ENCODE data around the gene VANGL1.

VANGL1 gene

DNA sequence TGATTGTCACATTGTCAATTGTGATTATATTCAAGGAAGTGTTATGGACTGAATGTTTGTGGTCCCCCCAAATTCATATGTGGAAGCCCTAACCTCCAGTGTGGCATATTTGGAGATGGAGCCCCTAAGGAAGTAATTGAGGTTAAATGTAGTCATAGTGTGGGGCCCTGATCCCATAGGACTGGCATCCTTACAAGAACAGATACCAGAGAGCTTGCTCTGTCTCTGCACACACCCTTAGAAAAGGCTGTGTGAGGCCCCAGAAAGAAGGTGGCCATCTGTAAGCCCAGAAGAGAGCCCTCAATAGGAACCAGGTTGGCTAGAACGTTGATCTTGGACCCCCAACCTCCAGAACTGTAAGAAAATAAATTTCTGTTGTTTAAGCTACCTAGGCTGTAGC, 28.1 kb downstream of the VANGL1 start:
- no peak overlapping the region for H3K4me3 Mint-ChIP-seq
- no peaks in the 10 kb centered on the region for H3K36me3 Mint-ChIP-seq
- H3K27ac Mint-ChIP-seq: no peak overlapping the region
- H3K27me3 Mint-ChIP-seq: no peaks in the 10 kb centered on the region
- H3K9me3 Mint-ChIP-seq (ENCODE audit: low read depth): no peaks in the 10 kb centered on the region
- H3K4me1 Mint-ChIP-seq (ENCODE audit: low read depth): no peaks in the 10 kb centered on the region

DNA sequence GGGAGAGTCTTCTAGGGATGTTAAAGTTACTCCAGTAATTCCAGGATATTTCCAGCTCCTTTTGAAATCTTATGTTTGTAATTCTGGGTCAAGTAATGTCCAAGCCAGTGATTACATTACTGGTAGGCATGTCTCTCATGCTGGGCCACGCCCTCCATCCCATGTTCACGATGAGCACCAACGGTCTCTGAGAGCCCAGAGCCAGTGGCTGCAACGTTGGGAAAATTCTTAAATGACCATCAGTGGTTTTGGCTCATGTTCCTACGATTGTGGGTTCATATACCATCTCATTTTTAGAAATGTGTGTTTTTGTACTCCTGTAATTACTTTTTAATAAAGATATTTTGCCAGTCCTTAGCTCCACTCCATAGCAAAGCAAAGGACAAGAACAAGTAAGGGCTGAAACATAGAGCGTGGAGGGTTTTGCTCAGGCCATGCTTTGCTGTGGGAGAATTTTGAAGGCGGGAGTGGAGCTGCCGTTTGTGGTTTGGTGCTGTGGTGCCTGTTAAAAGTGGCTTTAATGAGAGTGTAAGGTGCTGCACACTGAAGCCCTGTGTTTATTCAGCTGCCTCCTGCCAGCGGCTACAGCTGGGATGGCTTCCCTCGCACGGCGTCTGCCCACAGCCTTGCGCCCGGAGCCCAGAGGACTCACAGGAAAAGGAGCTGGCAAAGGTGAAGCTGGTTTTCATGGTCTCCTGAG, 28.9 kb downstream of the VANGL1 start:
- H3K27me3 Mint-ChIP-seq: no peaks in the 10 kb centered on the region
- H3K9me3 Mint-ChIP-seq (ENCODE audit: low read depth): no peaks in the 10 kb centered on the region
- no peak overlapping the region for H3K27ac Mint-ChIP-seq
- H3K4me3 Mint-ChIP-seq: no peak overlapping the region
- H3K36me3 Mint-ChIP-seq: no peaks in the 10 kb centered on the region
- no peaks in the 10 kb centered on the region for H3K4me1 Mint-ChIP-seq (ENCODE audit: low read depth)

DNA sequence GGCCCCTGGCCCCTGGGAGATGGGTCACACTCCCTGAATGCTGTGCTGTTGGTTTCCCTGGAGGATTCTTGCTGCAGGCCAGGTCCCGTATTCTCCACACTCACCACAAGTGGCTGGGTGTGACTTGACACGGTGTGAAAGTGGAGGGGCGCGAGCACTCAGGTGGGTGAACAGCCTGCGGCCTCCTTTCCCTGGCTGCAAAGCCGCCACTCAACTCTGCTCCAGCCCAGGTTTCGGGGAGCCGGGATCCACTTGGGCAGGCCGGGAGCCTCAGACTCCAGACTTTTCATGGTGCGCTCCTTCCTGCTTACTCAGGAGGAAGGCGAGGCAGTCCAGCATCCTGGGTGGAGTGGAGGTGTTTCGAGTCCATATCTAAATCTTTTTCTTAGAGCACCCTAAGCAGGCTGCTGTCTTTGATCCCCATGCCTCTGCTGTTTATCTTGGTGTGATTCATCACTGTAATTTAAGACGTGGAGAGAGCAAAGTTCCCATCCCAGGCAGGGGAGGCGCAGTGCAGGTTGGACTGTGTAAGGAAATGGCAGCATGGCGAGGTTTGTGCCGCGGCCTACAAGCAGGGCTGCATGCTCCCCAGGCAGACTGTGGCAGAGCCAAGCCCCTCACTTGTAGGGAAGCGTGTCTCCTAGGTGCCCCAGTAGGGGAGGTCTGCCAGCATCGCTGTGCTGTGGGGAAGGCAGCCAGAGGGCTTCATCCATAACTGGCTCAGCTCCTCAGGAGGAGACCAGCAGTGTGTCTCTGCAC, 29.6 kb downstream of the VANGL1 start:
- Mint-ChIP-seq H3K9me3 (ENCODE audit: low read depth) (no peaks in the 10 kb centered on the region), H3K36me3 (no peaks in the 10 kb centered on the region), H3K27ac (no peak overlapping the region), H3K4me3 (no peak overlapping the region), H3K4me1 (ENCODE audit: low read depth) (no peaks in the 10 kb centered on the region), H3K27me3 (no peaks in the 10 kb centered on the region)

DNA sequence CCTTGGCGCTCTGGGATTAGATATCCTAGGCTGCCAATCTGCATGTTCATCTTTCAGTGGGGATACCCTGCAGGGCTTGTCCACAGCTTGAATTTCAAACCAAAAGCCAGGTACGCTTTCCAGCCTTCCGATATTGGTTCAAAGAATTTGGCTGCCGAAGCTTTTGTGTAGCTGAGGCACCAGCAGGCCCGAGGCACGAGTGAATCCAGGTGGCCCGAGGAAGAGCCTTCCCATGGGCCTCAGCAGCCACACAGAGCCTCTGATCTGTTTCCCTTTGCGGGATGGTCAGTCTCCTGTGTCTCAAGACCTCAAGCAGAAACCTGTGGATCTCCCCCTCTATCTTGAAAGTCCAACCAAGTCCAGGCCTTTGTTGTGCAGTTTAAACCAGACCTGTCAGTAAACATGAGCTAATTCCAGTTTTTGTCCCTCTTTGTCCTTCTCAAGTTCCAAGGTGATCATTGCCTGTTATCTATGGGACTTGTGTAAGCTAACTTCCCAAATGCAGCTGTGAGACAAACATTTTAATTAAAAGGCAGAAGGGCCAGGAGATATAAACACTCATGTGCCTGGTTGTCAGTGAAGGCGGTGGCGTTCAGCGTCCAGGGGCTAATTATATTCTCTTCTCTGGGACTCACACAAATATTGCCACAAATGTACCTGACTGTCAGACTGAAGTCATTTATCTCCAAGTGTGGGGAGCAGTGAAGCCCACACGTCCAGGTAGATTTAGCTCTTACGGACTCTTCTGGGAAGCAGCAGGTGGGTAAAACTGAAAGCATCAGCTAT, 30.6 kb downstream of the VANGL1 start:
- Mint-ChIP-seq H3K27ac (no peak overlapping the region), H3K9me3 (ENCODE audit: low read depth) (no peaks in the 10 kb centered on the region), H3K27me3 (no peaks in the 10 kb centered on the region), H3K4me3 (no peak overlapping the region), H3K36me3 (no peaks in the 10 kb centered on the region), H3K4me1 (ENCODE audit: low read depth) (no peaks in the 10 kb centered on the region)

DNA sequence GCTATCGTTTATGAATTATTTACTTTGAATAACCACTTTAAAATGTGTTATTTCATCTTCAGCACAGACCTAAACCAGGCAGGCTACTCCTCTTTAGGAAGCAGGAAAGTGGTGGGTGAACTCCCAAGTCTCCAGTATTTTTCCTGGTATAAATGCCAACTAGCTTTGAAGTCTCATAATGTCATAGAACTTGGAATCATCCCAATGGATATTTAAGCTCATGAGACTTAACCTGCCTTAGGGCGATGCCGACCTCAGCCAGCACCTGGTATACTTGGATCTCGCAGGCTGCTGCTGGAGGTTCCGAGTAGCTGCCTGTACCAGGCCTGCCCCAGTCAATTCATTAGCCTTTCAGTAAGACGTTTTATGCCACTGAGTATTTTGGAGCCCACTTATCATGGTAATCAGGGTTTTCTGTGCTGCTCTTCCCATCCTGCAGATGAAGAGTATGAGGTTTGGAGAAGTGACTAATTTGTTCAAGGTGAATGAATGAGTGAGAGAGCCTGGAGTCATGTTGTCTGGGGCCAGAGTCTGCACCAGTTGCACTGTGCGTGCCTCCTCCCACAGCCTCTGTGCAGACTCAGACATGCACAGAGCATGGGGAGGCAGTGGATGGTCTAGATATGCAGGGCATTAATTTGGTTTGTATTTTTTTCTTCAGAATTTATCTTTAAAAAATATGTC, 34.9 kb downstream of the VANGL1 start:
- no peak overlapping the region for H3K4me3 Mint-ChIP-seq
- H3K4me1 Mint-ChIP-seq (ENCODE audit: low read depth): no peaks in the 10 kb centered on the region
- H3K36me3 Mint-ChIP-seq: no peaks in the 10 kb centered on the region
- H3K9me3 Mint-ChIP-seq (ENCODE audit: low read depth): no peaks in the 10 kb centered on the region
- no peaks in the 10 kb centered on the region for H3K27me3 Mint-ChIP-seq
- no peak overlapping the region for H3K27ac Mint-ChIP-seq

DNA sequence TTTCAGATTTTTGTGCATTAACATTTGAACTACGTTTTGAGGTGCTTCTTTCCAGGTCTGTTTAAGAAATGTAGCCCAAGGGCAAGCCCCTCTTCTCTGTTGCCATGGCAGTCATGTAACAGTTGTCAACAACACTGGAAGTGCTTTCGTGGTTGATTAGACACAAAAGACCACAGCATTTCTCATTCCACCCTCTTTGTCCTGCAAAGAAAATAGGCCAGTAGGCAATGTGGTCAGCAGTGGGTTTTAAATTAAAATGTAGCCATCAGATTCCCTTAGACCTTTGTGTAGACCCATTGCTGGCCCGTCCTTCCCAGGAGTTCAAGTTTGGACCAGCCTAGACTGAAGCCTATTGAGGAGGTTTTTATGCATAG, 35.4 kb downstream of the VANGL1 start:
- Mint-ChIP-seq H3K4me3 (no peak overlapping the region), H3K9me3 (ENCODE audit: low read depth) (no peaks in the 10 kb centered on the region), H3K27ac (no peak overlapping the region), H3K4me1 (ENCODE audit: low read depth) (no peaks in the 10 kb centered on the region), H3K27me3 (no peaks in the 10 kb centered on the region), H3K36me3 (no peaks in the 10 kb centered on the region)

DNA sequence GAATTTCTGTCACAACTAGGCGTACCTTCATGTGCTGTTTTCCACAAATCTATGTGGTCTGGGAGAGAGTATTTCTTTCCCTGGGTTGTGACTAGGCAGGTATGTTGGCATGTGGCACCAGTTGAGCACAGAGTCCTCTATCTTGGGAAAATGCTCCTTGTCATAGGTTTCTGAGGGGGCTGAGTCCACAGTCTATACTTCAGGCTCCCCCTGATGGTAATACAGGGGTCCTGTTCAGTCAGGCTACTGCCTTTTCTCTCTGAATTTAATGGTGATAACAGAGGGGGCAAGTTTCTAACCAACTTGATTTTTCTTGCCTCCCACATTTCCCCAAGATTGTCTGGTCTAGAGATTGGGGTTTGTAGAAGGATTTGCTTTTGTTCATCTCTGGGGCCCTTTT, 35.8 kb downstream of the VANGL1 start:
- no peaks in the 10 kb centered on the region for H3K27me3 Mint-ChIP-seq
- no peaks in the 10 kb centered on the region for H3K9me3 Mint-ChIP-seq (ENCODE audit: low read depth)
- H3K36me3 Mint-ChIP-seq: no peaks in the 10 kb centered on the region
- H3K4me3 Mint-ChIP-seq: no peak overlapping the region
- H3K4me1 Mint-ChIP-seq (ENCODE audit: low read depth): no peaks in the 10 kb centered on the region
- H3K27ac Mint-ChIP-seq: no peak overlapping the region

DNA sequence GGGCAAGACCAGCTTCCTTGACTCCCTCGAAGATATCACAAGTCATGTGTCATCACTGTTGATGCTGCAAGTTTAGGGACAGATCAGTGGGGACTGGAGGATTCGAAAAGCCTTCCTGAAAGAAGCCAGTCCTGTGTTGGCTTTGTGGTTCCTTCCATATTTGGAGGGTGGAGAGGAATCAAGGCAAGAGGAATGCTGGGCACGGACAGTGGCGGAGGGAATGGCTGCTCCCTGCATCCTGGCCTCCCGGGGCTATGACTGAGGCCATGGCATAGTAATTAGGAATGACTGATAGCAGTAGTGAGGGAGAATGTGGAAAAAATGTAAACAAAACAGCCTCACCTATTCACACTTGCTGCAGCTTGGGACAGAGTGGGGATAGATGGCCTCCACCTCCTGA, 36.4 kb downstream of the VANGL1 start:
- H3K9me3 Mint-ChIP-seq (ENCODE audit: low read depth): no peaks in the 10 kb centered on the region
- H3K4me3 Mint-ChIP-seq: no peak overlapping the region
- H3K4me1 Mint-ChIP-seq (ENCODE audit: low read depth): no peaks in the 10 kb centered on the region
- no peaks in the 10 kb centered on the region for H3K36me3 Mint-ChIP-seq
- no peaks in the 10 kb centered on the region for H3K27me3 Mint-ChIP-seq
- H3K27ac Mint-ChIP-seq: no peak overlapping the region

DNA sequence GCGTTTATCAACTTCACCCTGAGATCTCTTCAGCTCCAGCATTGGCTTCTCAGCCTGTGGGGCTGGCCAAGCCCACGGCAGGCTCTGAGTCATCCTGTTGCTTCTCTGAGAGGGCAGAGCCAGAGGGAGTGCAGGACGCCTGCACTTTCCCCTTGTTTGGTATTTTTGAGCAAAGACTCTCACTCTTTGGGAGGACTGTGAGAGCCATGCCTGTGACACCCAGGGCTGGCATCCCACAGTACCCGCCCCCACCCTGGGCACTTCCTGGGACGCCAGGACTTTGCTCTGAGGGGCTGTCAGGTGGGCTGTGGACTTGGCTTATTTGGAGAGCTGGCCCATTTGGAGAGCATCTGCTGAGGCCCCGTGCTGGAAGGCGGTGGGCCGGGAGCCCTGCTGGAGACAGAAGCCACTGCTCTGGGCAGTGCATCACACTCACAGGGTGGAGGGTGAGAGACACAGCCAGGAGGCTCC, 37.4 kb downstream of the VANGL1 start:
- H3K9me3 Mint-ChIP-seq (ENCODE audit: low read depth): no peaks in the 10 kb centered on the region
- no peaks in the 10 kb centered on the region for H3K36me3 Mint-ChIP-seq
- no peaks in the 10 kb centered on the region for H3K27me3 Mint-ChIP-seq
- no peaks in the 10 kb centered on the region for H3K4me1 Mint-ChIP-seq (ENCODE audit: low read depth)
- H3K27ac Mint-ChIP-seq: no peak overlapping the region
- H3K4me3 Mint-ChIP-seq: no peak overlapping the region

DNA sequence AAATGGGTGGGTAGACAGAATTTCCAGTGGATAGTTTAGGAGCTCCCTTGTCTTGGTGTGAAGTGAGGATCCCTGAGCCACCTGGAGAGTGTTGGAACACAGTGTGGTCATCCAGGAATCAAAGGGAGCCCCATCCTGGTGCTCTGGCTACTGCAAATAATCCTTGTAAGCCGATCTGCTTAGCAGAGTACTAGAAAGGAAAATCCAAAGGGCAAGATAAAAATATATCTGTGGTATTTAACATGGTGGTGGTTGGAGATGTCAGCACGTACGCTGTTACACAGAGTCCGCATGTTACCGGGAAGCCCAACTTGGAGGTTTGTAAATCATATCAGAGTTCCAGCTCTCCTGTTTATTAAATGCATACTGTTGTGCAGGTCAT, 39.0 kb downstream of the VANGL1 start:
- H3K4me1 Mint-ChIP-seq (ENCODE audit: low read depth): no peaks in the 10 kb centered on the region
- no peaks in the 10 kb centered on the region for H3K9me3 Mint-ChIP-seq (ENCODE audit: low read depth)
- H3K4me3 Mint-ChIP-seq: no peak overlapping the region
- no peak overlapping the region for H3K27ac Mint-ChIP-seq
- no peaks in the 10 kb centered on the region for H3K36me3 Mint-ChIP-seq
- no peaks in the 10 kb centered on the region for H3K27me3 Mint-ChIP-seq

DNA sequence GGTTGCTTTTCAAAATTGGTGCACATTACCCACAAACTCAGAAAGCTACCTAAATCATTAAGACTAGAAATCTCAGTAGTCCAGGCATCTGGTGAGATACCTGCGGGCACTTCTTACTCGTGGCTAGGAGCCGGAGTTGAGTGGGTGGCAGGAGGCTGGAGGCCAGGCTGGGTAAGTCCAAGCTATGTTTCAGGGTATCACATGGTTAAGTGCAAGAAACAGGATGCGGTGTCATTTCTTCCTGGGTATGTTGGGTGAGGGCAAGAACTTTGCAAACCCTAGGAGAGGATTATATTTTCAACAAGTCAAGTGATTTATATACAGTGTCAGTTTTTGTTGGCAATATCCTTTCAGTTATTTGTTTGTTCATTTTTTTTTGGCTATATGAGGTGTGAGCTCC, 41.0 kb downstream of the VANGL1 start:
- Mint-ChIP-seq H3K36me3 (no peaks in the 10 kb centered on the region), H3K9me3 (ENCODE audit: low read depth) (no peaks in the 10 kb centered on the region), H3K4me1 (ENCODE audit: low read depth) (no peaks in the 10 kb centered on the region), H3K27me3 (no peaks in the 10 kb centered on the region), H3K4me3 (no peak overlapping the region), H3K27ac (no peak overlapping the region)

DNA sequence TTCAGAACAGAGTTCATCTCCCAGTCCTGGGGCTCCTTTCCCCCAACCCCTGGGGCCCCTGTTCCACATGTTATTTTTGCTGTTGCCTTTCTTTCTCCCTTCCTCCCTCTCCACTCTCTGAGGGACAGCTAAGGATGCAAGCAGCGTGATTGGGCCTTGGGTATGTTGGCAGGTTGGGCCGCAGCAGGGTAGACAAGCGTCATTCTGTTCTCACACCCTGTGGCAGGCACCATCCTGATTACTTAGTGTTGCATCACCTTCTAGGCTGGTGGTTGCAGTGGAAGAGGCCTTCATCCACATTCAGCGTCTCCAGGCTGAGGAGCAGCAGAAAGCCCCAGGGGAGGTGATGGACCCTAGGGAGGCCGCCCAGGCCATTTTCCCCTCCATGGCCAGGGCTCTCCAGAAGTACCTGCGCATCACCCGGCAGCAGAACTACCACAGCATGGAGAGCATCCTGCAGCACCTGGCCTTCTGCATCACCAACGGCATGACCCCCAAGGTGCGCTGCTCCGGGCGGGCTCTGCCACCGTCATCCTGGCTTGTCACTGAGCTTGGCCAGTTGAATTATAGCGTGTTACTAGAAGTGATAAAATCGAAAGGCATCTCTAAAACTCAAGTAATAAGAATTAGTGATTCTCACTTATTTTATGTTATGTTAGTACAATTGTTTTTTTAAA, 43.4 kb downstream of the VANGL1 start:
- Mint-ChIP-seq H3K27ac (no peak overlapping the region), H3K9me3 (ENCODE audit: low read depth) (no peaks in the 10 kb centered on the region), H3K4me1 (ENCODE audit: low read depth) (no peaks in the 10 kb centered on the region), H3K4me3 (no peak overlapping the region), H3K27me3 (no peaks in the 10 kb centered on the region), H3K36me3 (no peaks in the 10 kb centered on the region)

DNA sequence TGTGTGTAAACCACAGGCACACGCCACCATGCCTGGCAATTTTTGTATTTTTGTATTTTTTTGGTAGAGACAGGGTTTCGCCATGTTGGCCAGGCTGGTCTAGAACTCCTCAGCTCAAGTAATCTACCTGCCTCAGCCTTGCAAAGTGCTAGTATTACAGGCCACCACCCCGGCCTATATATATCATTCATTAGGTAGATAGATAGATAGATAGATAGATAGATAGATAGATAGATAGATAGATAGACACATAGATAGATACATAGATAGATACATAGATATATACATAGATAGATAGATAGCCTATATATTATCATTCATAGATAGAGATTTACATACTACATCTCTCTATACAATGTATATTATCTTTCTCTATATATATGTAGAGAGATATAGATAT, 46.0 kb downstream of the VANGL1 start:
- no peak overlapping the region for H3K27ac Mint-ChIP-seq
- H3K4me1 Mint-ChIP-seq (ENCODE audit: low read depth): no peaks in the 10 kb centered on the region
- no peak overlapping the region for H3K4me3 Mint-ChIP-seq
- H3K9me3 Mint-ChIP-seq (ENCODE audit: low read depth): no peaks in the 10 kb centered on the region
- H3K27me3 Mint-ChIP-seq: no peaks in the 10 kb centered on the region
- H3K36me3 Mint-ChIP-seq: no peaks in the 10 kb centered on the region

DNA sequence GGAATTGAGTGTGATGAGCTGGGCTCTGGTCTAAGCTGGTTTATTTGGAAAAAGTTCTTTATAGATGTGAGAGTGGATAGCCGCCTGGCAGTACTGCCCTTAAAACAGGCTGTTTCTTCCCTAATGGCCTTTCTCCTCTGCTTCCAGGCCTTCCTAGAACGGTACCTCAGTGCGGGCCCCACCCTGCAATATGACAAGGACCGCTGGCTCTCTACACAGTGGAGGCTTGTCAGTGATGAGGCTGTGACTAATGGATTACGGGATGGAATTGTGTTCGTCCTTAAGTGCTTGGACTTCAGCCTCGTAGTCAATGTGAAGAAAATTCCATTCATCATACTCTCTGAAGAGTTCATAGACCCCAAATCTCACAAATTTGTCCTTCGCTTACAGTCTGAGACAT, 49.2 kb downstream of the VANGL1 start:
- H3K27ac Mint-ChIP-seq: no peak overlapping the region

More for the DNA sequence above, 49.2 kb downstream of the VANGL1 start:
- Mint-ChIP-seq H3K27me3 (no peaks in the 10 kb centered on the region), H3K36me3 (no peaks in the 10 kb centered on the region), H3K4me3 (no peak overlapping the region), H3K4me1 (ENCODE audit: low read depth) (no peaks in the 10 kb centered on the region), H3K9me3 (ENCODE audit: low read depth) (no peaks in the 10 kb centered on the region)

Measured in activated naive CD8-positive, alpha-beta T cell (primary cell).